Activated naive CD8-positive, alpha-beta T cell treated with anti-CD3 and anti-CD28 coated beads for 36 hours (primary cell): ENCODE data around the gene H2BW2. TPM values are rescaled to one million over a fixed set of nuclear protein-coding genes. Genes with fewer than 3 reads are reported as not detected.

ENCODE experiments used
- DNase-seq: peaks from one replicate; pipeline ENCODE4 v3.0.0; 2021
- H3K27ac Mint-ChIP-seq: one replicate; pipeline ENCODE4 v1.8.0; 2022; ENCODE audit warnings: mild to moderate bottlenecking, moderate library complexity, mixed read lengths
- H3K27me3 Mint-ChIP-seq: one replicate; pipeline ENCODE4 v1.8.0; 2022; ENCODE audit warnings: mild to moderate bottlenecking, mixed read lengths
- H3K36me3 Mint-ChIP-seq: one replicate; pipeline ENCODE4 v1.8.0; 2021; ENCODE audit warnings: mild to moderate bottlenecking, mixed read lengths
- H3K4me1 Mint-ChIP-seq: one replicate; pipeline ENCODE4 v1.8.0; 2021; ENCODE audit warnings: mixed read lengths
- H3K4me3 Mint-ChIP-seq: one replicate; pipeline ENCODE4 v1.8.0; 2022; ENCODE audit warnings: mild to moderate bottlenecking, moderate library complexity, mixed read lengths
- H3K9me3 Mint-ChIP-seq: one replicate; pipeline ENCODE4 v1.8.0; 2022; ENCODE audit warnings: mixed read lengths
- total RNA-seq, 2 experiments: library from RNA; stranded (reverse); gene quantifications; one replicate each; pipeline ENCODE4 v1.2.3, GENCODE V29; 2021

Gene H2BW2
- total RNA-seq, 2 experiments from 2014 or later: not detected

DNA sequence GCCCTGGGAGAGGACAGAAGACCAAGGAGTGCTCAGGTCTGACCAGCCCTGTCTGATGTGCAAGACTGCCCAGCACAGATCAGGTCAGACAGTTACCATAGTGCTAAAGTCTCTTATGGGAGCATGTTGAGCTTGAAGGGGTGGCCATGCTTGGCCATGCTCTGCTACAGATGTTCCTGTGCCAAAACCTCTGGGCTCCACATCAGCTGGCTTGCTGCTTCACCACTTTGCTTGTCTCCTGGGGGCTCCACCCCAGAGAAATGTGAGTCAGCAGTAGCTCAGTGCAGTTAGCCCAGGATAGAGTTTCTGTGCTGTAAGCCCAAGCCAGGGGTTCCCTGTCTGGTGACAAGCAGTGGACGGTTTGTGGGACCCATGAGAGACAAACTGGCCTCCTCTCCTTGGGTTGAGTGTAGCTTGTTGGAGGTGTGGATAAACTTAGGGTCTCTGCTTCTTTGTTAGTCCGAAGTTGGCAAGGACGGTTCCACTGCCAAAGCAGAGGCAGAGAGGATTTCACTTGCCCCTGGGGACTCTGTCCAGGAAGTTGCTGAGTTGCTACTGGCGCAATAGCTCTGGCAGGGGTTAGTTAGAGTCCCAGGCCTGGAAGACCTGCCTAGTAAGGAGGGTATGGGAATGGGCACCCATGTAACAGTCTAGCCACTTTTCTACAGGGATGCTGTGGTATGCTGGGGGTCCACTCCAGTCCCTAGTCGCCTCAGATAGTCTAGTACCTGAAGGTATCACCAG lies 45.0 kb downstream of the H2BW2 start:
- no peak overlapping the region for H3K27ac Mint-ChIP-seq
- DNase-seq: no peak
- no peak overlapping the region for H3K4me3 Mint-ChIP-seq
- peaks cover 8% of the 10 kb centered on the region for H3K27me3 Mint-ChIP-seq
- H3K4me1 Mint-ChIP-seq: no peaks in the 10 kb centered on the region
- H3K36me3 Mint-ChIP-seq: no peaks in the 10 kb centered on the region
- no peaks in the 10 kb centered on the region for H3K9me3 Mint-ChIP-seq

GRCh38 chrX:104085477-104085876 lies 45.7 kb downstream of the H2BW2 start:
- no peaks in the 10 kb centered on the region for H3K4me1 Mint-ChIP-seq
- no peak for DNase-seq
- H3K9me3 Mint-ChIP-seq: no peaks in the 10 kb centered on the region
- H3K4me3 Mint-ChIP-seq: no peak overlapping the region
- no peaks in the 10 kb centered on the region for H3K36me3 Mint-ChIP-seq
- H3K27me3 Mint-ChIP-seq: peaks cover 8% of the 10 kb centered on the region
- no peak overlapping the region for H3K27ac Mint-ChIP-seq

- H3K4me3 Mint-ChIP-seq: no peak overlapping the region
- H3K27me3 Mint-ChIP-seq: peaks cover 8% of the 10 kb centered on the region
- H3K4me1 Mint-ChIP-seq: no peaks in the 10 kb centered on the region
Observed at GRCh38 chrX:104085919-104086318, 46.2 kb downstream of the H2BW2 start.

More at GRCh38 chrX:104085919-104086318, 46.2 kb downstream of the H2BW2 start:
- Mint-ChIP-seq H3K27ac (no peak overlapping the region), H3K9me3 (no peaks in the 10 kb centered on the region), H3K36me3 (no peaks in the 10 kb centered on the region)
- no peak for DNase-seq

Other genes with a start within 250 kb of the H2BW2 start
- gene RAB9B, start 207.7 kb upstream of the H2BW2 start, total RNA-seq: under 1 TPM; 0.34 to 0.60 TPM
- gene TMSB15B, start 77.3 kb upstream of the H2BW2 start, total RNA-seq: 1 to 10 TPM; 7.3 to 8.0 TPM
- gene H2BW1, start 26.2 kb upstream of the H2BW2 start, total RNA-seq: not detected
- gene TMSB15C, start 36.3 kb downstream of the H2BW2 start, total RNA-seq: 1 to 10 TPM; 2.2 to 2.5 TPM
- 1 to 10 TPM; 5.5 to 5.8 TPM for gene ZCCHC18, start 72.6 kb downstream of the H2BW2 start, total RNA-seq
- 1 to 10 TPM; 5.2 to 5.8 TPM for gene SLC25A53, start 117.1 kb downstream of the H2BW2 start, total RNA-seq
- gene FAM199X, start 126.5 kb downstream of the H2BW2 start, total RNA-seq: 1 to 10 TPM; 7.8 to 8.1 TPM
- gene ESX1, start 215.0 kb downstream of the H2BW2 start, total RNA-seq: not detected